Liver (tissue), 3 donors: ENCODE measurements around the gene MCCC1.

ENCODE experiments used
- CTCF ChIP-seq: fragments of 150-350 bp; IDR thresholded peaks from 2 replicates; pipeline ENCODE4 v1.5.1; 2017; ENCODE audit warnings: improper control_type of control experiment, low read depth, low read length; ENCODE audit not compliant: missing input control
- JUND ChIP-seq, 2 donors: IDR thresholded peaks; 2 replicates each; pipeline ENCODE4 v1.6.1; 2016; ENCODE audit warnings: antibody characterized with exemption in 2 of 2
- TAF1 ChIP-seq: conservative IDR thresholded peaks from 2 replicates; pipeline ENCODE4 v1.6.1; 2016; ENCODE audit warnings: antibody characterized with exemption, mild to moderate bottlenecking
- donor health status: healthy.
- donor health status: healthy.

GRCh38 chr3:183028416-183028815 lies 70.9 kb downstream of the MCCC1 start:
- no peak for TF ChIP-seq CTCF
- TF ChIP-seq TAF1: no peak
- TF ChIP-seq JUND (IDR thresholded peaks at IDR 0.05): no peak
